HepG2 (cell line): ENCODE data around the gene NR2F1-AS1.

Source experiments
- CTCF ChIP-seq: sonication (generic); formaldehyde crosslinking; IDR thresholded peaks from 2 replicates; pipeline ENCODE4 v1.5.0; 2020; ENCODE audit warnings: mild to moderate bottlenecking, missing genetic modification reagents, moderate library complexity
- EZH2 ChIP-seq: conservative IDR thresholded peaks from 2 replicates; pipeline ENCODE4 v1.6.1; 2012; ENCODE audit warnings: mild to moderate bottlenecking, low read depth, low read length, moderate library complexity
- MAFK ChIP-seq, 2 experiments: IDR thresholded peaks in 1 of 2; conservative IDR thresholded peaks in 1 of 2; 2 replicates each; pipeline ENCODE4 v1.6.1; 2011; ENCODE audit warnings: improper control_type of control experiment in 2 of 2, low read length in 2 of 2
- NR2F2 ChIP-seq: IDR thresholded peaks from 2 replicates; pipeline ENCODE4 v1.6.1; 2012; ENCODE audit warnings: low read depth, inconsistent platforms, borderline replicate concordance
- PBX3 ChIP-seq: sonication (generic); formaldehyde crosslinking; IDR thresholded peaks from 2 replicates; pipeline ENCODE4 v1.8.1; 2023; ENCODE audit warnings: missing genetic modification reagents, inconsistent platforms, borderline replicate concordance
- SIX1 ChIP-seq: sonication (generic); formaldehyde crosslinking; IDR thresholded peaks from 2 replicates; pipeline ENCODE4 v1.4.0; 2020; ENCODE audit warnings: missing genetic modification reagents, borderline replicate concordance
- SMC3 ChIP-seq: IDR thresholded peaks from 2 replicates; pipeline ENCODE4 v1.6.1; 2011; ENCODE audit warnings: low read length, improper control_type of control experiment
- SP4 ChIP-seq: sonication (generic); formaldehyde crosslinking; IDR thresholded peaks from 2 replicates; pipeline ENCODE4 v1.8.1; 2023; ENCODE audit warnings: mild to moderate bottlenecking, missing genetic modification reagents
- TAF1 ChIP-seq: sonication (generic); formaldehyde crosslinking; IDR thresholded peaks from 2 replicates; pipeline ENCODE4 v1.4.0; 2020; ENCODE audit warnings: missing genetic modification reagents
- ZNF383 ChIP-seq: sonication (generic); formaldehyde crosslinking; IDR thresholded peaks from 2 replicates; pipeline ENCODE4 v1.4.0; 2020; ENCODE audit warnings: missing genetic modification reagents, mild to moderate bottlenecking, borderline replicate concordance
- ZNF670 ChIP-seq: sonication (generic); formaldehyde crosslinking; IDR thresholded peaks from 2 replicates; pipeline ENCODE4 v1.8.0; 2022; ENCODE audit warnings: mild to moderate bottlenecking, missing genetic modification reagents, borderline replicate concordance

DNA sequence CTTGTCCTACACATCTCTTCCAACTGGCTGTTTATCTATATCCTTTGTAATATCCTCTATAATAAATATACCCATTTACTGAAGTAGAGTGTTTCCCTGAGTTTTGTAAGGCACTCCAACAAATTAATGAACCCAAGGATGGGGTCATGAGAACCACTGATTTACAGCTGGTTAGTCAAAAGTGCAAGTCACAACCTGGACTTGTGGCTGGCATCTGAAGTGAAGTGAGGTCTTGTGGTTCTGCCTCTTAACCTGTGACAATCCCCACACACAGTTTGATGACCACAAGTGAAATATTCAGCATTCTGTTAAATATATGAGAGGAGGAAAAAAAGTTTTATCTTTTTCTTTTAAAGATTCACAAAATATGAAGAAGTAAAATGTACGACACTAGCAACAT lies 126.1 kb downstream of the NR2F1-AS1 start:
- TF ChIP-seq SP4 (no peak), CTCF (no peak), SMC3 (no peak), ZNF670 (CRISPR knock-in tag) (no peak), PBX3 (no peak), EZH2 (no peak), MAFK (conservative IDR thresholded peaks at IDR 0.05 in 1 of 2, IDR thresholded peaks at IDR 0.05 in 1 of 2; ENCODE audit: low read length in 2 of 2) (no peak), NR2F2 (no peak), SIX1 (no peak), TAF1 (CRISPR knock-in tag) (no peak), ZNF383 (no peak)
